Endodermal cell (in vitro differentiated cells): ENCODE data around the gene IAH1. TPM values are rescaled to one million over a fixed set of nuclear protein-coding genes. Genes with fewer than 3 reads are reported as not detected.

ENCODE experiments used
- DNase-seq: peaks from one replicate; pipeline ENCODE4 v3.0.0-alpha.2; 2017
- H3K27ac ChIP-seq: 2 replicates; pipeline ENCODE4 v1.5.1; 2013; ENCODE audit warnings: mild to moderate bottlenecking, low read depth, low read length, moderate library complexity
- H3K27me3 ChIP-seq: 2 replicates; pipeline ENCODE4 v1.6.1; 2013; ENCODE audit warnings: mild to moderate bottlenecking, low read length, moderate library complexity; ENCODE audit not compliant: insufficient read depth, control insufficient read depth, poor library complexity, severe bottlenecking
- H3K36me3 ChIP-seq: 2 replicates; pipeline ENCODE4 v1.7.0; 2013; ENCODE audit warnings: mild to moderate bottlenecking, low read length, moderate library complexity; ENCODE audit not compliant: control insufficient read depth, insufficient read depth
- H3K4me1 ChIP-seq: one replicate; pipeline ENCODE4 v1.7.0; 2013; ENCODE audit warnings: low read length; ENCODE audit not compliant: control insufficient read depth, insufficient read depth
- H3K4me3 ChIP-seq: 2 replicates; pipeline ENCODE4 v1.5.1; 2013; ENCODE audit warnings: mild to moderate bottlenecking, low read length, moderate library complexity
- H3K9ac ChIP-seq: 2 replicates; pipeline ENCODE4 v1.6.1; 2013; ENCODE audit warnings: mild to moderate bottlenecking, low read length, moderate library complexity; ENCODE audit not compliant: poor library complexity, severe bottlenecking; ENCODE audit errors: extremely low read depth
- H3K9me3 ChIP-seq: 2 replicates; pipeline ENCODE4 v1.6.1; 2013; ENCODE audit warnings: mild to moderate bottlenecking, low read length, moderate library complexity; ENCODE audit not compliant: control insufficient read depth
- H3K27ac Mint-ChIP-seq: 2 replicates; pipeline ENCODE4 v1.8.0; 2020; ENCODE audit warnings: mixed read lengths
- H3K27me3 Mint-ChIP-seq: 2 replicates; pipeline ENCODE4 v1.8.0; 2021; ENCODE audit warnings: mild to moderate bottlenecking, mixed read lengths; ENCODE audit not compliant: insufficient read depth
- H3K36me3 Mint-ChIP-seq: 2 replicates; pipeline ENCODE4 v1.8.0; 2020; ENCODE audit warnings: low read depth, mixed read lengths
- H3K4me1 Mint-ChIP-seq: 2 replicates; pipeline ENCODE4 v1.8.0; 2020; ENCODE audit warnings: mixed read lengths
- H3K4me3 Mint-ChIP-seq: 2 replicates; pipeline ENCODE4 v1.8.0; 2020; ENCODE audit warnings: mild to moderate bottlenecking, moderate library complexity, mixed read lengths
- H3K9me3 Mint-ChIP-seq: 2 replicates; pipeline ENCODE4 v1.8.0; 2020; ENCODE audit warnings: mild to moderate bottlenecking, mixed read lengths
- WGBS, 2 experiments: methylation state at CpG; one replicate each; pipeline versions ENCODE4 v1.1.5 to v1.1.7; 2013; ENCODE audit warnings: missing lambda C conversion rate in 2 of 2, mixed read lengths in 1 of 2; ENCODE audit not compliant: insufficient coverage in 1 of 2, insufficient read length in 1 of 2; 5-methylcytosine and 5-hydroxymethylcytosine counted together
- total RNA-seq, 2 donors: library from RNA; stranded (reverse); fragmentation: NEBNext Ultra II Directional in 1 of 2; extraction: Animal tissue kit (Norgen Biotek cat#: 25700) in 1 of 2; gene quantifications; 2 replicates in 1 of 2; 3 replicates in 1 of 2; pipeline ENCODE4 v1.2.1, GENCODE V29; 2021
- TF ChIP-seq, protein P1 (sequence below): fragments of 200-600 bp; sonication (generic); conservative IDR thresholded peaks from 2 replicates; pipeline ENCODE4 v1.5.0; 2021; ENCODE audit warnings: antibody characterized with exemption, mild to moderate bottlenecking

IAH1 gene
- total RNA-seq, 2 donors from 2014 or later = 33.6 to 50.6 TPM

DNA sequence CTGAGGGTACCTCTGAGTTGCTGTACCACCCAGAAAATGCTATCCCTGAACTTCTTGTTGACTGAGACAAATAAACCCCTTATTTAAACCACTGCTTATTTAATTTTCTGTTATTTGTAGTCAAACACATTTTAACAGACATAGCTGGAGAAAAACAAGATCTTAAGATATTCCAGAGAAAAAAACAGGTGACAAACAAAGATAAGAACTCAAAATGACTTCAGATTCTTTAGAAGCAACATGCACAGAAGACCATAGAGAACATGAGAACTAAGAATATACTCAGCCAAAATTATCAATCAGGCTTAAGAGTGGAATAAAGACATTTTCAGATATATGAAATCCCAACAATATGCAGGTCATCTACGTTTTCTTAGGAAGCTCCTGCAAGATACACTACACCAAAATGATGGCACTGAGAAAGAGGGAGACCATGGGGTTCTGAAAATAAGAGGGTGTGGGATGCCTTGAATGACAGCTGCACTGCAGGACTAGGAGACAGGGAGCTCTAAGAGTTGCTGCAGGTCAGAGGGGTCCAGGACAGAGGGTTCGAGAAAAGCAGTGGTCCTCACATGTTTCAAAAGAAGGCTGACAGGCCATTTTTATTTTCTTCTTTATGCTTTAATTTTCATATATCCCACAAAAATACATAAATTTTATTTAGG, 42.9 kb downstream of the IAH1 start:
- no peaks in the 10 kb centered on the region for H3K9me3 ChIP-seq
- H3K4me3 ChIP-seq = no peak overlapping the region
- no peak overlapping the region for H3K27ac ChIP-seq
- no peak overlapping the region for H3K9ac ChIP-seq
- H3K4me1 ChIP-seq = no peaks in the 10 kb centered on the region
- H3K27me3 Mint-ChIP-seq = no peaks in the 10 kb centered on the region
- H3K27ac Mint-ChIP-seq = no peak overlapping the region
- no peaks in the 10 kb centered on the region for H3K9me3 Mint-ChIP-seq
- H3K4me1 Mint-ChIP-seq = no peaks in the 10 kb centered on the region
- no peak for DNase-seq
- H3K36me3 ChIP-seq = peaks cover 84% of the 10 kb centered on the region
- TF ChIP-seq, protein P1, sequence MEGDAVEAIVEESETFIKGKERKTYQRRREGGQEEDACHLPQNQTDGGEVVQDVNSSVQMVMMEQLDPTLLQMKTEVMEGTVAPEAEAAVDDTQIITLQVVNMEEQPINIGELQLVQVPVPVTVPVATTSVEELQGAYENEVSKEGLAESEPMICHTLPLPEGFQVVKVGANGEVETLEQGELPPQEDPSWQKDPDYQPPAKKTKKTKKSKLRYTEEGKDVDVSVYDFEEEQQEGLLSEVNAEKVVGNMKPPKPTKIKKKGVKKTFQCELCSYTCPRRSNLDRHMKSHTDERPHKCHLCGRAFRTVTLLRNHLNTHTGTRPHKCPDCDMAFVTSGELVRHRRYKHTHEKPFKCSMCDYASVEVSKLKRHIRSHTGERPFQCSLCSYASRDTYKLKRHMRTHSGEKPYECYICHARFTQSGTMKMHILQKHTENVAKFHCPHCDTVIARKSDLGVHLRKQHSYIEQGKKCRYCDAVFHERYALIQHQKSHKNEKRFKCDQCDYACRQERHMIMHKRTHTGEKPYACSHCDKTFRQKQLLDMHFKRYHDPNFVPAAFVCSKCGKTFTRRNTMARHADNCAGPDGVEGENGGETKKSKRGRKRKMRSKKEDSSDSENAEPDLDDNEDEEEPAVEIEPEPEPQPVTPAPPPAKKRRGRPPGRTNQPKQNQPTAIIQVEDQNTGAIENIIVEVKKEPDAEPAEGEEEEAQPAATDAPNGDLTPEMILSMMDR = no peak
- 93% methylated on average over 2 of the region's 2 CpGs; no CpG with 5 or more reads in 1 of the 2 experiments for WGBS, 2 experiments
- no peaks in the 10 kb centered on the region for H3K27me3 ChIP-seq
- peaks cover 73% of the 10 kb centered on the region for H3K36me3 Mint-ChIP-seq
- H3K4me3 Mint-ChIP-seq = no peak overlapping the region

DNA sequence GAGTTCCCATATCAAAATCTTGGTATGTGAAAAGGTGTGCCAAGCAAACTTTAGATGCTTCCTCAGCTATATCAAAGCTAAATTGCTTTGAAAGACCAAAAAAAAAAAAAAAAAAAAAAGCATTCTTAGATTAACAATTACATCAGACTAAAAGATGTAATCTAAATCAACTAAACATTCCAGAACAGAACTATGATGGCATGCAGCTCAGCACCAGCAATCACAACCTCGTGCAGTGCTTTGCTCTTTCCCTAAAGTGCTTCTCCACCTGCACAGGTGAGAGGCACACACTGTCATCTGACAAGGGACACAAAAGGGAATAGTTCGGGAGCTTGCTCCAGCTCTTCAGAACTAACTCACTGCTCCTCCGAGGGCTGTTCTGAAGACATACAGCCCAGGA, 43.8 kb downstream of the IAH1 start:
- no peak overlapping the region for H3K27ac Mint-ChIP-seq
- H3K9me3 Mint-ChIP-seq = no peaks in the 10 kb centered on the region
- Histone ChIP-seq H3K4me1 (no peaks in the 10 kb centered on the region), H3K9ac (no peak overlapping the region), H3K4me3 (no peak overlapping the region), H3K27me3 (no peaks in the 10 kb centered on the region), H3K36me3 (peaks cover 82% of the 10 kb centered on the region), H3K9me3 (no peaks in the 10 kb centered on the region), H3K27ac (no peak overlapping the region)
- WGBS, 2 experiments = 95 to 100% methylated on average over 1 to 3 of the region's 3 CpGs
- peaks cover 66% of the 10 kb centered on the region for H3K36me3 Mint-ChIP-seq
- no peak for DNase-seq
- H3K27me3 Mint-ChIP-seq = no peaks in the 10 kb centered on the region
- no peak overlapping the region for H3K4me3 Mint-ChIP-seq
- H3K4me1 Mint-ChIP-seq = no peaks in the 10 kb centered on the region
- TF ChIP-seq, protein P1 = no peak

DNA sequence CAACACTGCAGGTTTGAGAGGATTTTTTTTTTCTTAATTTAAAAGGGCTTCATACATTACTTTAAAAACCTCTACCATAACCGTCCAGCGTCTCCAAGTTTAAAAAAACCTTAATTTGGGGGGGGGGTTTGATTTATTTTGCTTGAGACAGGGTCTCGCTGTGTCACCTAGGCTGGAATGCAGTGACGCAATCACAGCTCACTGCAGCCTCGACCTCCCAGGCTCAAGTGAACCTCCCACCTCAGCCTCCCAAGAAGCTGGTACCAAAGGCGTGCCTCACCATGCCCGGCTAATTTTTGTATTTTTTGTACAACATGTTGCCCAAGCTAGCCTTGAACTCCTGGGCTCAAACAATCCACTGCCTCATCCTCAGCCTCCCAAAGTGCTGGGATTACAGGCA, 44.4 kb downstream of the IAH1 start:
- Histone ChIP-seq H3K4me1 (no peaks in the 10 kb centered on the region), H3K9me3 (no peaks in the 10 kb centered on the region), H3K27ac (no peak overlapping the region), H3K36me3 (peaks cover 83% of the 10 kb centered on the region), H3K9ac (no peak overlapping the region), H3K27me3 (no peaks in the 10 kb centered on the region), H3K4me3 (no peak overlapping the region)
- no peaks in the 10 kb centered on the region for H3K9me3 Mint-ChIP-seq
- no peaks in the 10 kb centered on the region for H3K27me3 Mint-ChIP-seq
- H3K4me3 Mint-ChIP-seq = no peak overlapping the region
- DNase-seq = no peak
- WGBS, 2 experiments = 97 to 100% methylated on average over 3 to 7 of the region's 7 CpGs
- no peaks in the 10 kb centered on the region for H3K4me1 Mint-ChIP-seq
- TF ChIP-seq, protein P1 = no peak
- no peak overlapping the region for H3K27ac Mint-ChIP-seq
- peaks cover 65% of the 10 kb centered on the region for H3K36me3 Mint-ChIP-seq
